ENCODE data around the gene KLHL28. TPM values are rescaled to one million over a fixed set of nuclear protein-coding genes. Genes with fewer than 3 reads are reported as not detected.

KLHL28 gene
- total RNA-seq, result 1 to 10 TPM; 6.4 to 8.5 TPM

GRCh38 chr14:44961554-44962333 lies at the start of gene KLHL28, which contains the start of gene TOGARAM1:
Gene KLHL28, minus strand, starts transcription at chr14:44961947. Its CDS starts 16,019 bp downstream, at chr14:44945928.
Gene TOGARAM1, plus strand, starts transcription at chr14:44962190. Its CDS starts 232 bp downstream, at chr14:44962422.
- Histone ChIP-seq H3K27me3 (no peaks in the 10 kb centered on the region), H3K36me3 (no peaks in the 10 kb centered on the region), H3K4me3 (peak within 1 kb of the TSS; percentile 71 to 87), H3K9me3 (no peaks in the 10 kb centered on the region), H3K27ac (peak within 1 kb of the TSS; percentile 86 to 90), H3K4me1 (peaks cover 0 to 60% of the 10 kb centered on the region in 2 donors)
- peak; percentile 100 for DNase-seq (ENCODE audit: low spot score)
- TF ChIP-seq, protein P1, sequence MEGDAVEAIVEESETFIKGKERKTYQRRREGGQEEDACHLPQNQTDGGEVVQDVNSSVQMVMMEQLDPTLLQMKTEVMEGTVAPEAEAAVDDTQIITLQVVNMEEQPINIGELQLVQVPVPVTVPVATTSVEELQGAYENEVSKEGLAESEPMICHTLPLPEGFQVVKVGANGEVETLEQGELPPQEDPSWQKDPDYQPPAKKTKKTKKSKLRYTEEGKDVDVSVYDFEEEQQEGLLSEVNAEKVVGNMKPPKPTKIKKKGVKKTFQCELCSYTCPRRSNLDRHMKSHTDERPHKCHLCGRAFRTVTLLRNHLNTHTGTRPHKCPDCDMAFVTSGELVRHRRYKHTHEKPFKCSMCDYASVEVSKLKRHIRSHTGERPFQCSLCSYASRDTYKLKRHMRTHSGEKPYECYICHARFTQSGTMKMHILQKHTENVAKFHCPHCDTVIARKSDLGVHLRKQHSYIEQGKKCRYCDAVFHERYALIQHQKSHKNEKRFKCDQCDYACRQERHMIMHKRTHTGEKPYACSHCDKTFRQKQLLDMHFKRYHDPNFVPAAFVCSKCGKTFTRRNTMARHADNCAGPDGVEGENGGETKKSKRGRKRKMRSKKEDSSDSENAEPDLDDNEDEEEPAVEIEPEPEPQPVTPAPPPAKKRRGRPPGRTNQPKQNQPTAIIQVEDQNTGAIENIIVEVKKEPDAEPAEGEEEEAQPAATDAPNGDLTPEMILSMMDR (IDR thresholded peaks at IDR 0.05), result no peak

DNA sequence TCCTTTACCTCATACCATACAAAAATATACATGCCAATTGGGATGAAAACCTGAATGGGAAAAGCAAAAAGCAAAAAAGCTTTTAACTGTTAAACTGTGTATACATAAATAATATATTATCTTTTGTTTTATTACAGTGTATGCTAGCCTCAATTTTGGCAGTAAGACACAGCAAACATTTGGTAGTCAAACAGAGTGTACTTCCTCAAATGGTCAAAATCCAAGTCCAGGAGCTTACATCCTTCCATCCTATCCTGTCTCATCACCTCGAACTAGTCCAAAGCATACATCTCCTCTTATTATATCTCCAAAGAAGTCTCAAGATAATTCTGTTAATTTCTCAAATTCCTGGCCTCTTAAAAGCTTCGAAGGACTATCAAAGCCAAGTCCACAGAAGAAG lies 42.2 kb upstream of the KLHL28 start:
- no peak overlapping the region for H3K27ac ChIP-seq
- no peak for DNase-seq (ENCODE audit: low spot score)
- peaks cover 17% of the 10 kb centered on the region for H3K36me3 ChIP-seq
- H3K4me3 ChIP-seq, result no peak overlapping the region
- H3K27me3 ChIP-seq, result no peaks in the 10 kb centered on the region
- TF ChIP-seq, protein P1 (IDR thresholded peaks at IDR 0.05), result no peak
- H3K9me3 ChIP-seq, result no peaks in the 10 kb centered on the region
- no peaks in the 10 kb centered on the region for H3K4me1 ChIP-seq

DNA sequence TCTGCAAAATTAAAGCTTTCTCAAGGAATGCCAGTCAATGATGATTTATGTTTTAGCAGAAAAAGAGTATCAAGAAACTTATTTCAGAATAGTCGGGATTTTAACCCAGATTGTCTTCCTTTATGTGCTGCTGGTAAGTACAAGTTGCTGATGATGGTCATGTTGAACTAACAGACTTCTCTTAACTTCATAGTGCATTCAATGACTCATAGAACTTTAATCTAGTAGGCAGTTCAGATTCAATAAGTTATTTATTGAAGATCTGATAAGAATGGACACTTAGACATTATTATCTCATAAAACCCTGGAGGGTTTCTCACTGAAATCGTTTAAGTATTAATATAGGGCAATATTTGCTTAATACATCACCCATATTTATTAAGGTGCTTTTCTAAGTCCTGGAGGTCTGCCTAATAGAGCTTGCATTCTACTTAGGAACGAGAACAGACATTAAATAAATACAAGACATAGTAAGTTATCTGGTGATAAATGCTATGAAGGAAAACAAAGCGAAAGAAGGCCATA lies 34.1 kb upstream of the KLHL28 start:
- no peak overlapping the region for H3K4me3 ChIP-seq
- H3K27me3 ChIP-seq, result no peaks in the 10 kb centered on the region
- no peaks in the 10 kb centered on the region for H3K9me3 ChIP-seq
- DNase-seq (ENCODE audit: low spot score), result no peak
- H3K36me3 ChIP-seq, result peaks cover 11% of the 10 kb centered on the region
- peak overlapping the region in 1 of 2 donors; percentile 3 for H3K27ac ChIP-seq
- TF ChIP-seq, protein P1 (IDR thresholded peaks at IDR 0.05), result no peak
- H3K4me1 ChIP-seq, result no peaks in the 10 kb centered on the region

DNA sequence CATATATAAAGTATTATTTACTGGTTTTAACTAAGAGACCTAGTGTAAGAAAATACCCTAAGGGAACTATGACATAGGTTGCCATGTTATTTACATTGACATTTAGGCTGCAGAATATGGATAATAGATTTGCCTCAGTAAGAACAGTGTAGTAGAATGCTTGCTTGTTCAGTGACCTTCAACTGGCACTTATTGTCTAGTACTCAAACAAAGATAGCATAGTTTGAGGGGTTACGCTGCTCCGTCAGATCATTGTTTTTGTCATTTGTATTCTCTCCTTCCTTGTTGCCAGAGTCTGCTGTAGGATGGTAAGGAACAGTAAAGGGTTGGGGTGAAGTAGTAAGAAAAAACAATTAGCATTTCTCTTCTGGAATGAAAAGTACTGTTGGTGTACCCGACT lies 33.4 kb upstream of the KLHL28 start:
- DNase-seq (ENCODE audit: low spot score), result no peak
- peaks cover 0 to 6% of the 10 kb centered on the region in 2 donors for H3K4me1 ChIP-seq
- H3K27ac ChIP-seq, result peak overlapping the region in 1 of 2 donors; percentile 3
- no peak overlapping the region for H3K4me3 ChIP-seq
- TF ChIP-seq, protein P1 (IDR thresholded peaks at IDR 0.05), result no peak
- H3K27me3 ChIP-seq, result no peaks in the 10 kb centered on the region
- peaks cover 4% of the 10 kb centered on the region for H3K36me3 ChIP-seq
- no peaks in the 10 kb centered on the region for H3K9me3 ChIP-seq

GRCh38 chr14:44990533-44990932 lies 28.8 kb upstream of the KLHL28 start:
- H3K27ac ChIP-seq, result peak overlapping the region in 1 of 2 donors; percentile 62
- peaks cover 0 to 28% of the 10 kb centered on the region in 2 donors for H3K4me1 ChIP-seq
- no peaks in the 10 kb centered on the region for H3K9me3 ChIP-seq
- no peak for DNase-seq (ENCODE audit: low spot score)
- no peaks in the 10 kb centered on the region for H3K36me3 ChIP-seq
- H3K4me3 ChIP-seq, result no peak overlapping the region
- no peaks in the 10 kb centered on the region for H3K27me3 ChIP-seq
- TF ChIP-seq, protein P1 (IDR thresholded peaks at IDR 0.05), result no peak
